Gastroesophageal sphincter (tissue), 4 donors: Measurements from ENCODE around the gene KAZN. TPM values are rescaled to one million over a fixed set of nuclear protein-coding genes. Genes with fewer than 3 reads are reported as not detected.

Experiments used
- ATAC-seq: fragments of 150-250 bp; one replicate; pipeline ENCODE4 v1.9.1; 2016; ENCODE audit warnings: mild to moderate bottlenecking, moderate library complexity
- H3K27ac ChIP-seq, 4 donors: fragments of 200-600 bp; sonication (generic) in 3 of 4; 1 replicate in 3 of 4; 2 replicates in 1 of 4; pipeline ENCODE4 v1.5.1; 2016 to 2019
- H3K27me3 ChIP-seq: fragments of 200-600 bp; sonication (generic); one replicate; pipeline ENCODE4 v1.5.1; 2019
- H3K36me3 ChIP-seq, 2 donors: fragments of 200-600 bp; sonication (generic); one replicate each; pipeline ENCODE4 v1.5.1; 2019; ENCODE audit warnings: control low read depth in 1 of 2
- H3K4me1 ChIP-seq, 3 donors: fragments of 200-600 bp; sonication (generic); 1 replicate in 2 of 3; 2 replicates in 1 of 3; pipeline ENCODE4 v1.5.1; 2016 to 2019; ENCODE audit warnings: control low read depth in 2 of 3
- H3K4me3 ChIP-seq, 2 donors: fragments of 200-600 bp; sonication (generic); one replicate each; pipeline ENCODE4 v1.5.1; 2019; ENCODE audit warnings: mild to moderate bottlenecking in 1 of 2, moderate library complexity in 1 of 2
- H3K9me3 ChIP-seq, 3 donors: fragments of 200-600 bp; sonication (generic); one replicate each; pipeline ENCODE4 v1.5.1; 2017 to 2019; ENCODE audit warnings: control low read depth in 2 of 3
- EP300 ChIP-seq: sonication (generic); formaldehyde crosslinking; IDR thresholded peaks from one replicate; pipeline ENCODE4 v1.6.1; 2017; ENCODE audit warnings: antibody characterized with exemption, mild to moderate bottlenecking
- POLR2A ChIP-seq, 2 donors: fragments of 450-650 bp; IDR thresholded peaks; one replicate each; pipeline ENCODE4 v1.6.1; 2017; ENCODE audit warnings: antibody characterized with exemption in 2 of 2, mild to moderate bottlenecking in 2 of 2, moderate library complexity in 1 of 2
- POLR2AphosphoS5 ChIP-seq: sonication (generic); formaldehyde crosslinking; IDR thresholded peaks from one replicate; pipeline ENCODE4 v1.6.1; 2017; ENCODE audit warnings: antibody characterized with exemption
- WGBS, 2 donors: methylation state at CpG; one replicate each; pipeline ENCODE4 v1.1.5; 2018; ENCODE audit warnings: low coverage in 1 of 2; 5-methylcytosine and 5-hydroxymethylcytosine counted together
- total RNA-seq, 4 donors: library from RNA; depleted of rRNA; stranded (reverse); fragments of >200 nt; gene quantifications; one replicate each; pipeline ENCODE4 v1.1.0, GENCODE V29; 2016
- TF ChIP-seq, protein P1 (sequence below), 4 experiments: fragments of 200-600 bp in 2 of 4; fragments of 450-650 bp in 2 of 4; sonication (generic) in 1 of 4; IDR thresholded peaks; one replicate each; pipeline ENCODE4 v1.5.1; 2017 to 2019; ENCODE audit warnings: antibody characterized with exemption in 4 of 4, mild to moderate bottlenecking in 2 of 4, moderate library complexity in 2 of 4

KAZN gene
- total RNA-seq, 4 donors from 2014 or later = 6.5 to 16.6 (median 11.5) TPM

GRCh38 chr1:15110867-15111230, 512.4 kb downstream of the KAZN start:
- H3K4me3 ChIP-seq = no peak overlapping the region
- H3K4me1 ChIP-seq = no peaks in the 10 kb centered on the region
- H3K9me3 ChIP-seq = no peaks in the 10 kb centered on the region
- H3K27ac ChIP-seq = no peak overlapping the region
- WGBS, 2 donors = 80% methylated on average over 2 of the region's 2 CpGs; no CpG with 5 or more reads in 1 of the 2 donors
- H3K27me3 ChIP-seq = peaks cover 17% of the 10 kb centered on the region
- no peaks in the 10 kb centered on the region for H3K36me3 ChIP-seq
- TF ChIP-seq, protein P1, sequence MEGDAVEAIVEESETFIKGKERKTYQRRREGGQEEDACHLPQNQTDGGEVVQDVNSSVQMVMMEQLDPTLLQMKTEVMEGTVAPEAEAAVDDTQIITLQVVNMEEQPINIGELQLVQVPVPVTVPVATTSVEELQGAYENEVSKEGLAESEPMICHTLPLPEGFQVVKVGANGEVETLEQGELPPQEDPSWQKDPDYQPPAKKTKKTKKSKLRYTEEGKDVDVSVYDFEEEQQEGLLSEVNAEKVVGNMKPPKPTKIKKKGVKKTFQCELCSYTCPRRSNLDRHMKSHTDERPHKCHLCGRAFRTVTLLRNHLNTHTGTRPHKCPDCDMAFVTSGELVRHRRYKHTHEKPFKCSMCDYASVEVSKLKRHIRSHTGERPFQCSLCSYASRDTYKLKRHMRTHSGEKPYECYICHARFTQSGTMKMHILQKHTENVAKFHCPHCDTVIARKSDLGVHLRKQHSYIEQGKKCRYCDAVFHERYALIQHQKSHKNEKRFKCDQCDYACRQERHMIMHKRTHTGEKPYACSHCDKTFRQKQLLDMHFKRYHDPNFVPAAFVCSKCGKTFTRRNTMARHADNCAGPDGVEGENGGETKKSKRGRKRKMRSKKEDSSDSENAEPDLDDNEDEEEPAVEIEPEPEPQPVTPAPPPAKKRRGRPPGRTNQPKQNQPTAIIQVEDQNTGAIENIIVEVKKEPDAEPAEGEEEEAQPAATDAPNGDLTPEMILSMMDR (IDR thresholded peaks at IDR 0.05) = no peak
- TF ChIP-seq EP300 (no peak), POLR2A (IDR thresholded peaks at IDR 0.05) (no peak), POLR2AphosphoS5 (no peak)
- ATAC-seq = no peak

GRCh38 chr1:15113146-15113545, 514.7 kb downstream of the KAZN start:
- ATAC-seq = no peak
- Histone ChIP-seq H3K4me3 (no peak overlapping the region), H3K27me3 (peaks cover 3% of the 10 kb centered on the region), H3K36me3 (no peaks in the 10 kb centered on the region), H3K27ac (no peak overlapping the region), H3K4me1 (no peaks in the 10 kb centered on the region), H3K9me3 (no peaks in the 10 kb centered on the region)
- TF ChIP-seq EP300 (no peak), POLR2A (IDR thresholded peaks at IDR 0.05) (no peak), POLR2AphosphoS5 (no peak)
- TF ChIP-seq, protein P1 (IDR thresholded peaks at IDR 0.05) = no peak
- WGBS, 2 donors = 94% methylated on average over 5 of the region's 5 CpGs; no CpG with 5 or more reads in 1 of the 2 donors

- Histone ChIP-seq H3K4me1 (no peaks in the 10 kb centered on the region), H3K27ac (no peak overlapping the region), H3K9me3 (no peaks in the 10 kb centered on the region), H3K36me3 (no peaks in the 10 kb centered on the region), H3K4me3 (no peak overlapping the region), H3K27me3 (peaks cover 3% of the 10 kb centered on the region)
- no peak for ATAC-seq
- WGBS, 2 donors = 100% methylated on average over 1 of the region's 13 CpGs; no CpG with 5 or more reads in 1 of the 2 donors
- TF ChIP-seq POLR2A (IDR thresholded peaks at IDR 0.05) (no peak), POLR2AphosphoS5 (no peak), EP300 (no peak)
- TF ChIP-seq, protein P1 (IDR thresholded peaks at IDR 0.05) = no peak
Observed at GRCh38 chr1:15114884-15115283, 516.4 kb downstream of the KAZN start.

- ATAC-seq = no peak
- no peak overlapping the region for H3K4me3 ChIP-seq
- no peak overlapping the region for H3K27ac ChIP-seq
- H3K4me1 ChIP-seq = no peaks in the 10 kb centered on the region
- no peaks in the 10 kb centered on the region for H3K36me3 ChIP-seq
- TF ChIP-seq, protein P1 (IDR thresholded peaks at IDR 0.05) = no peak
- TF ChIP-seq POLR2AphosphoS5 (no peak), EP300 (no peak), POLR2A (IDR thresholded peaks at IDR 0.05) (no peak)
- no peaks in the 10 kb centered on the region for H3K9me3 ChIP-seq
- WGBS, 2 donors = 93 to 100% methylated on average over 1 to 14 of the region's 15 CpGs
- H3K27me3 ChIP-seq = peaks cover 3% of the 10 kb centered on the region
Observed at GRCh38 chr1:15115542-15116330, 517.3 kb downstream of the KAZN start.

GRCh38 chr1:15116966-15117365, 518.5 kb downstream of the KAZN start:
- 28 to 63% methylated on average over 2 to 5 of the region's 5 CpGs for WGBS, 2 donors
- H3K36me3 ChIP-seq = no peaks in the 10 kb centered on the region
- no peaks in the 10 kb centered on the region for H3K4me1 ChIP-seq

More at GRCh38 chr1:15116966-15117365, 518.5 kb downstream of the KAZN start:
- H3K27ac ChIP-seq = no peak overlapping the region
- TF ChIP-seq POLR2A (IDR thresholded peaks at IDR 0.05) = no peak
- TF ChIP-seq, protein P1 (IDR thresholded peaks at IDR 0.05) = no peak
- TF ChIP-seq POLR2AphosphoS5 = no peak
- no peak for TF ChIP-seq EP300
- no peak overlapping the region for H3K4me3 ChIP-seq
- no peaks in the 10 kb centered on the region for H3K9me3 ChIP-seq
- ATAC-seq = no peak
- H3K27me3 ChIP-seq = peaks cover 3% of the 10 kb centered on the region
